ENCODE data around the gene SLC5A3. TPM values are rescaled to one million over a fixed set of nuclear protein-coding genes. Genes with fewer than 3 reads are reported as not detected.

The SLC5A3 gene
- total RNA-seq, 1 experiment from 2014 or later = 8.8 TPM

GRCh38 chr21:34116569-34116968, 43.2 kb downstream of the SLC5A3 start:
- no peak for DNase-seq
- no peak for TF ChIP-seq CTCF (conservative IDR thresholded peaks at IDR 0.05)
- TF ChIP-seq EZH2 (IDR thresholded peaks at IDR 0.05; ENCODE audit: low read depth) = no peak
- H3K79me2 ChIP-seq (ENCODE audit: low read depth) = no peaks in the 10 kb centered on the region; the same call in 1 of the 2 replicates
- ChIA-PET CTCF (no interaction called here), POLR2A (ENCODE audit: unreplicated experiment) (interaction anchor here (0.5 kb wide), 1 partner anchor 1070 kb away, joined by 4 read pairs; no protein-coding TSS in a partner anchor)
- H3K9me3 ChIP-seq (ENCODE audit: insufficient read depth, low read depth) = no peaks in the 10 kb centered on the region
- BruUV-seq (replicated peaks) = no TSS peak
- no peak overlapping the region for H3K27ac ChIP-seq
- no peak overlapping the region for H3K4me3 ChIP-seq
- no peaks in the 10 kb centered on the region for H3K9me2 ChIP-seq (ENCODE audit: insufficient read depth)
- intact Hi-C loops (cut with micrococcal nuclease; ENCODE audit: unreplicated experiment) = no loop called here
- H3K4me1 ChIP-seq (replicated peaks; ENCODE audit: insufficient read depth) = no peaks in the 10 kb centered on the region
- H3K27me3 ChIP-seq (ENCODE audit: insufficient read depth, low read depth) = no peaks in the 10 kb centered on the region
- no peaks in the 10 kb centered on the region for H4K20me1 ChIP-seq (ENCODE audit: insufficient read depth)
- H3K36me3 ChIP-seq (ENCODE audit: low read depth) = no peaks in the 10 kb centered on the region
- no peak overlapping the region for H2AFZ ChIP-seq
- no peak overlapping the region for H3K4me2 ChIP-seq
- H3F3A ChIP-seq (ENCODE audit: insufficient read depth, low read depth) = no peaks in the 10 kb centered on the region

- Histone ChIP-seq H4K20me1 (ENCODE audit: insufficient read depth) (no peaks in the 10 kb centered on the region), H3K4me3 (no peak overlapping the region), H2AFZ (no peak overlapping the region), H3K79me2 (ENCODE audit: low read depth) (no peaks in the 10 kb centered on the region), H3K4me1 (replicated peaks; ENCODE audit: insufficient read depth) (no peaks in the 10 kb centered on the region), H3K9me3 (ENCODE audit: insufficient read depth, low read depth) (no peaks in the 10 kb centered on the region), H3K27me3 (ENCODE audit: insufficient read depth, low read depth) (no peaks in the 10 kb centered on the region), H3K4me2 (no peak overlapping the region), H3F3A (ENCODE audit: insufficient read depth, low read depth) (no peaks in the 10 kb centered on the region), H3K9me2 (ENCODE audit: insufficient read depth) (no peaks in the 10 kb centered on the region), H3K27ac (no peak overlapping the region), H3K36me3 (ENCODE audit: low read depth) (no peaks in the 10 kb centered on the region)
- no peak for DNase-seq
- BruUV-seq (replicated peaks) = no TSS peak
- POLR2A ChIA-PET (ENCODE audit: unreplicated experiment) = no interaction called here
- CTCF ChIA-PET = no interaction called here
- TF ChIP-seq CTCF (conservative IDR thresholded peaks at IDR 0.05) (no peak), EZH2 (IDR thresholded peaks at IDR 0.05; ENCODE audit: low read depth) (no peak)
- intact Hi-C loops (cut with micrococcal nuclease; ENCODE audit: unreplicated experiment) = no loop called here
Measured at GRCh38 chr21:34120867-34121266, 47.5 kb downstream of the SLC5A3 start.

- Histone ChIP-seq H3F3A (ENCODE audit: insufficient read depth, low read depth) (no peaks in the 10 kb centered on the region), H3K4me1 (replicated peaks; ENCODE audit: insufficient read depth) (no peaks in the 10 kb centered on the region), H3K4me3 (no peak overlapping the region), H3K9me2 (ENCODE audit: insufficient read depth) (no peaks in the 10 kb centered on the region), H3K9me3 (ENCODE audit: insufficient read depth, low read depth) (no peaks in the 10 kb centered on the region), H3K4me2 (no peak overlapping the region), H3K27ac (no peak overlapping the region), H3K36me3 (ENCODE audit: low read depth) (no peaks in the 10 kb centered on the region), H3K27me3 (ENCODE audit: insufficient read depth, low read depth) (no peaks in the 10 kb centered on the region), H4K20me1 (ENCODE audit: insufficient read depth) (no peaks in the 10 kb centered on the region), H3K79me2 (ENCODE audit: low read depth) (no peaks in the 10 kb centered on the region), H2AFZ (no peak overlapping the region)
- ChIA-PET POLR2A (ENCODE audit: unreplicated experiment) (no interaction called here), CTCF (no interaction called here)
- no TSS peak for BruUV-seq (replicated peaks)
- TF ChIP-seq CTCF (conservative IDR thresholded peaks at IDR 0.05) (no peak), EZH2 (IDR thresholded peaks at IDR 0.05; ENCODE audit: low read depth) (no peak)
- no peak for DNase-seq
- intact Hi-C loops (cut with micrococcal nuclease; ENCODE audit: unreplicated experiment) = no loop called here
Measured at GRCh38 chr21:34122047-34122446, 48.7 kb downstream of the SLC5A3 start.

Other genes starting within 250 kb of the SLC5A3 start
- 134 and 136 TPM in 2 replicates for gene ATP5PO, start 157.8 kb upstream of the SLC5A3 start, total RNA-seq (2021)
- 40.4 and 41.0 TPM in 2 replicates for gene MRPS6, start within 50 bp of the SLC5A3 start, total RNA-seq (2021)